K562 (cell line): Measurements from ENCODE around the gene HEY2. TPM values are rescaled to one million over a fixed set of nuclear protein-coding genes. Genes with fewer than 3 reads are reported as not detected.

Experiments
- ATAC-seq: fragments of 200-7000 bp; cut with Tn5 transposase; 3 replicates; pipeline ENCODE4 v1.9.1; 2020; ENCODE audit warnings: moderate library complexity
- BruUV-seq: library from RNA; stranded (reverse); fragments of 400-500 nt; replicated peaks from 2 replicates; lab custom pipeline; 2021; lab: Mats Ljungman, UMichigan
- CTCF ChIA-PET: fragments of 300-600 bp; formaldehyde crosslinking; extraction: SDS; loops from one replicate; lab custom pipeline; 2021; ENCODE audit warnings: low intra/inter-chr PET ratio; lab: Yijun Ruan, JAX
- POLR2A ChIA-PET: fragments of 300-600, 350-650 bp; sonication (Branson Sonifier 250); formaldehyde crosslinking; extraction: SDS; loops from one replicate; lab custom pipeline; 2021; ENCODE audit warnings: antibody characterized with exemption, inconsistent platforms; lab: Yijun Ruan, JAX
- DNase-seq, 4 experiments: peaks; one replicate each; pipeline versions ENCODE4 v3.0.0 to v3.0.0-alpha.2; 2011 to 2018; ENCODE audit warnings: low spot score in 3 of 4, mixed read lengths in 3 of 4; ENCODE audit errors: extremely low read depth in 1 of 4
- FAIRE-seq: peaks from 2 replicates; lab custom pipeline; 2011; peaks lifted over from hg19 to GRCh38; lab: Jason Lieb, UNC
- H2AFZ ChIP-seq: 2 replicates; pipeline ENCODE4 v1.6.0; 2011; ENCODE audit warnings: low read depth, low read length, control low read depth, inconsistent platforms
- H3K27ac ChIP-seq: fragments of 200-600 bp; 3 replicates; pipeline ENCODE4 v1.8.0; 2011; ENCODE audit warnings: low read depth, mild to moderate bottlenecking, control low read depth, inconsistent platforms, low read length, moderate library complexity, mixed read lengths; ENCODE audit errors: extremely low read depth
- H3K27me3 ChIP-seq, 2 experiments: fragments of 300-600 bp in 1 of 2; 2 replicates in 1 of 2; 3 replicates in 1 of 2; pipeline versions ENCODE4 v1.6.0 to v1.8.0; 2011; ENCODE audit warnings: inconsistent platforms in 2 of 2, low read length in 2 of 2, mild to moderate bottlenecking in 1 of 2, mixed read lengths in 1 of 2, moderate library complexity in 1 of 2; ENCODE audit not compliant: control insufficient read depth in 2 of 2, insufficient read depth in 2 of 2
- H3K36me3 ChIP-seq: fragments of 300-600 bp; 3 replicates; pipeline ENCODE4 v1.8.0; 2011; ENCODE audit warnings: mild to moderate bottlenecking, low read length, inconsistent platforms; ENCODE audit not compliant: control insufficient read depth, insufficient read depth
- H3K4me1 ChIP-seq, 2 experiments: fragments of 200-600 bp in 1 of 2; replicated peaks in 1 of 2; 2 replicates in 1 of 2; 3 replicates in 1 of 2; pipeline versions ENCODE4 v1.5.1 to v1.8.0; 2011; ENCODE audit warnings: inconsistent platforms in 2 of 2, low read length in 2 of 2, mild to moderate bottlenecking in 1 of 2, mixed read lengths in 1 of 2, moderate library complexity in 1 of 2; ENCODE audit not compliant: control insufficient read depth in 2 of 2, insufficient read depth in 2 of 2
- H3K4me2 ChIP-seq: 2 replicates; pipeline ENCODE4 v1.6.1; 2011; ENCODE audit warnings: low read length, control low read depth, inconsistent platforms, mixed read lengths; ENCODE audit not compliant: insufficient read depth
- H3K4me3 ChIP-seq: fragments of 200-600 bp; sonication (generic), shearing (Covaris generic); 2 replicates; pipeline ENCODE4 v1.5.1; 2016; ENCODE audit warnings: control low read depth, inconsistent platforms
- H3K79me2 ChIP-seq: fragments of 200-600 bp; 3 replicates; pipeline ENCODE4 v1.8.0; 2011; ENCODE audit warnings: low read length, inconsistent platforms; ENCODE audit not compliant: control insufficient read depth, insufficient read depth
- H3K9ac ChIP-seq, 2 experiments: 2 replicates each; pipeline versions ENCODE4 v1.6.0 to v1.6.1; 2011; ENCODE audit warnings: low read depth in 2 of 2, low read length in 2 of 2, control low read depth in 1 of 2, inconsistent platforms in 1 of 2, mild to moderate bottlenecking in 1 of 2, mixed read lengths in 1 of 2; ENCODE audit not compliant: insufficient read depth in 1 of 2
- H3K9me1 ChIP-seq: one replicate; pipeline ENCODE4 v1.6.0; 2011; ENCODE audit warnings: inconsistent platforms, mild to moderate bottlenecking, low read length, moderate library complexity; ENCODE audit not compliant: control insufficient read depth, insufficient read depth
- H3K9me3 ChIP-seq: replicated peaks from 2 replicates; pipeline ENCODE4 v1.5.1; 2011; ENCODE audit warnings: low read depth, low read length, inconsistent platforms; ENCODE audit not compliant: control insufficient read depth, insufficient read depth
- H4K20me1 ChIP-seq: replicated peaks from 2 replicates; pipeline ENCODE4 v1.6.1; 2011; ENCODE audit warnings: low read length, inconsistent platforms, mixed read lengths; ENCODE audit not compliant: control insufficient read depth, insufficient read depth
- BDP1 ChIP-seq: IDR thresholded peaks from 3 replicates; pipeline ENCODE4 v1.6.1; 2011; ENCODE audit not compliant: insufficient read length, insufficient read depth
- CBFB ChIP-seq: sonication (generic); formaldehyde crosslinking; IDR thresholded peaks from 2 replicates; pipeline ENCODE4 v1.4.0; 2020; ENCODE audit warnings: mild to moderate bottlenecking, missing genetic modification reagents
- CGGBP1 ChIP-seq: fragments of 250-450 bp; sonication (Bioruptor Pico); IDR thresholded peaks from 2 replicates; pipeline ENCODE4 v1.9.0; 2021; ENCODE audit warnings: mild to moderate bottlenecking
- CHD2 ChIP-seq: IDR thresholded peaks from 2 replicates; pipeline ENCODE4 v1.6.1; 2011; ENCODE audit warnings: low read depth, low read length
- CTCFL ChIP-seq: IDR thresholded peaks from 2 replicates; pipeline ENCODE4 v1.6.1; 2011; ENCODE audit warnings: borderline replicate concordance, low read depth, mild to moderate bottlenecking, moderate library complexity, low read length; ENCODE audit not compliant: insufficient read depth, poor library complexity, severe bottlenecking
- HOXB6 ChIP-seq: fragments of 250-450 bp; sonication (Bioruptor Pico); IDR thresholded peaks from 2 replicates; pipeline ENCODE4 v1.5.1; 2022; ENCODE audit warnings: mild to moderate bottlenecking, borderline replicate concordance
- ID3 ChIP-seq, 2 experiments: fragments of 250-450 bp in 1 of 2; fragments of 450-650 bp in 1 of 2; sonication (Bioruptor Pico) in 1 of 2; IDR thresholded peaks; 2 replicates each; pipeline versions ENCODE4 v1.6.1 to v1.8.0; 2016 to 2021; ENCODE audit warnings: mild to moderate bottlenecking in 2 of 2, moderate library complexity in 2 of 2, missing compliant biosample characterization in 1 of 2, missing genetic modification characterization in 1 of 2
- LEF1 ChIP-seq: fragments of 450-650 bp; IDR thresholded peaks from 2 replicates; pipeline ENCODE4 v1.6.1; 2016; ENCODE audit warnings: mild to moderate bottlenecking
- SLC30A9 ChIP-seq: fragments of 250-450 bp; sonication (Bioruptor Pico); IDR thresholded peaks from 2 replicates; pipeline ENCODE4 v1.8.0; 2022; ENCODE audit warnings: mild to moderate bottlenecking, moderate library complexity
- STAT6 ChIP-seq: sonication (generic); formaldehyde crosslinking; IDR thresholded peaks from 2 replicates; pipeline ENCODE4 v1.8.1; 2023; ENCODE audit warnings: mild to moderate bottlenecking, missing genetic modification reagents
- TAF9B ChIP-seq: fragments of 450-650 bp; IDR thresholded peaks from 2 replicates; pipeline ENCODE4 v1.6.1; 2018; ENCODE audit warnings: mild to moderate bottlenecking; ENCODE audit not compliant: partially characterized antibody
- U2AF1 ChIP-seq: fragments of 200-400 bp; formaldehyde crosslinking; optimal IDR thresholded peaks from 2 replicates; pipeline ENCODE3; 2017; ENCODE audit warnings: mild to moderate bottlenecking, low read depth, low read length, moderate library complexity
- ZNF23 ChIP-seq: fragments of 250-450 bp; sonication (Bioruptor Pico); IDR thresholded peaks from 2 replicates; pipeline ENCODE4 v1.4.0; 2020; ENCODE audit warnings: mild to moderate bottlenecking
- ZNF551 ChIP-seq: fragments of 250-450 bp; sonication (Bioruptor Pico); IDR thresholded peaks from 2 replicates; pipeline ENCODE4 v1.5.0; 2021; ENCODE audit warnings: mild to moderate bottlenecking, moderate library complexity
- ZNF586 ChIP-seq: fragments of 450-650 bp; formaldehyde crosslinking; conservative IDR thresholded peaks from 2 replicates; pipeline ENCODE4 v1.4.0; 2020; ENCODE audit warnings: mild to moderate bottlenecking, moderate library complexity
- ZNF707 ChIP-seq: fragments of 250-450 bp; sonication (Bioruptor Pico); conservative IDR thresholded peaks from 2 replicates; pipeline ENCODE4 v1.8.0; 2022; ENCODE audit warnings: inconsistent platforms, mild to moderate bottlenecking, moderate library complexity
- ZNF77 ChIP-seq: fragments of 250-450 bp; sonication (Bioruptor Pico); IDR thresholded peaks from 2 replicates; pipeline ENCODE4 v1.5.0; 2020
- WGBS: fragments of 100-300 bp; shearing (Covaris generic); methylation state at CpG from one replicate; pipeline ENCODE4 v1.1.6; 2016; ENCODE audit warnings: low coverage, mixed read lengths; ENCODE audit not compliant: insufficient coverage; ENCODE audit errors: missing lambda C conversion rate; 5-methylcytosine and 5-hydroxymethylcytosine counted together
- in situ Hi-C: fragments of 300-500 bp; cut with MboI; formaldehyde crosslinking; loops from 4 replicates; pipeline ENCODE4 v1.15.0; 2018; ENCODE audit warnings: inconsistent platforms, mixed read lengths
- intact Hi-C: fragments of 100-400 bp; cut with micrococcal nuclease; formaldehyde crosslinking; loops from 2 replicates; pipeline ENCODE4 v1.14.2; 2022
- polyA plus RNA-seq, 8 experiments: library from polyadenylated mRNA; depleted of rRNA in 4 of 8; stranded (reverse) in 5 of 8; unstranded in 3 of 8; fragments of >200 nt; fragmentation: Nextera tagmentation in 2 of 8; fragmentation: Illumina TruSeq in 1 of 8; extraction: Ambion mirVana in 2 of 8; extraction: Trizol in 1 of 8; gene quantifications; 2 replicates each; pipeline versions ENCODE4 v1.2.1 to v1.2.3, GENCODE V29; 2011 to 2014; ENCODE audit warnings: inconsistent platforms in 1 of 8, missing spikeins in 1 of 8
- total RNA-seq, 7 experiments: library from RNA; depleted of rRNA in 6 of 7; stranded (reverse); fragments of >200 nt in 6 of 7; fragmentation: Illumina TruSeq in 2 of 7; extraction: Trizol in 2 of 7; gene quantifications; 2 replicates each; pipeline versions ENCODE4 v1.2.1 to v1.2.3, GENCODE V29; 2011 to 2021; ENCODE audit warnings: low replicate concordance in 1 of 7

The HEY2 gene
- total and polyA plus RNA-seq, 9 of the 15 experiments (the other 6 are each of a cell fraction or from before 2014, with no cell fraction given): 0.03 to 0.07 (median 0.06) TPM; not detected in 5

- no peaks in the 10 kb centered on the region for H4K20me1 ChIP-seq
- H3K4me1 ChIP-seq: peaks cover 9 to 25% of the 10 kb centered on the region in 2 experiments; a peak in 4 of 5 replicates
- peaks cover 6% of the 10 kb centered on the region; the same call in 1 of the 3 replicates for H3K36me3 ChIP-seq
- in situ Hi-C loops: no loop called here
- no peaks in the 10 kb centered on the region for H3K9me3 ChIP-seq
- no peak for FAIRE-seq
- WGBS: 73% methylated on average over 4 of the region's 4 CpGs
- H3K79me2 ChIP-seq: peaks cover 11% of the 10 kb centered on the region; the same call in 2 of the 3 replicates
- ATAC-seq: no peak
- H3K4me2 ChIP-seq: no peak overlapping the region
- no peak overlapping the region for H2AFZ ChIP-seq
- H3K9ac ChIP-seq: no peak overlapping the region
- DNase-seq: no peak
- no peak overlapping the region for H3K4me3 ChIP-seq
- intact Hi-C loops: no loop called here
- CTCF ChIA-PET: no interaction called here
- no peaks in the 10 kb centered on the region for H3K27me3 ChIP-seq
- no TSS peak for BruUV-seq
- no peak overlapping the region for H3K27ac ChIP-seq
- H3K9me1 ChIP-seq: peaks cover 8% of the 10 kb centered on the region
- POLR2A ChIA-PET: interaction anchor here (1.3 kb wide), 1 partner anchor 17 kb away, joined by 4 read pairs; the partner anchor contains the start of gene NCOA7
- TF ChIP-seq ZNF77 (CRISPR knock-in tag): no peak
- no peak for TF ChIP-seq CTCFL
- TF ChIP-seq BDP1: no peak
- no peak for TF ChIP-seq ZNF551 (CRISPR knock-in tag)
- no peak for TF ChIP-seq U2AF1
- no peak for TF ChIP-seq ZNF23 (CRISPR knock-in tag)
- TF ChIP-seq HOXB6 (CRISPR knock-in tag): no peak
- TF ChIP-seq ZNF707: no peak
- no peak for TF ChIP-seq STAT6 (CRISPR knock-in tag)
- TF ChIP-seq CBFB: no peak
- TF ChIP-seq ZNF586 (CRISPR knock-in tag): no peak
- no peak for TF ChIP-seq TAF9B
- TF ChIP-seq SLC30A9 (CRISPR knock-in tag): no peak
- TF ChIP-seq CGGBP1 (CRISPR knock-in tag): no peak
- no peak for TF ChIP-seq LEF1
- no peak for TF ChIP-seq CHD2
- TF ChIP-seq ID3 (CRISPR knock-in tag; IDR thresholded peaks at IDR 0.05): no peak
- no peak for TF ChIP-seq ID3 (tag; IDR thresholded peaks at IDR 0.05)
Measured at GRCh38 chr6:125808060-125808459, 58.6 kb downstream of the HEY2 start.
